Mammary epithelial cell (primary cell): ENCODE results near the gene ABCA4.

Experiments
- CTCF ChIP-seq, 2 donors: IDR thresholded peaks in 1 of 2; conservative IDR thresholded peaks in 1 of 2; 2 replicates each; pipeline ENCODE4 v1.5.1; 2011 to 2012; ENCODE audit warnings: inconsistent platforms in 2 of 2, low read length in 2 of 2, mild to moderate bottlenecking in 2 of 2, control low read depth in 1 of 2, low read depth in 1 of 2; ENCODE audit not compliant: insufficient read depth in 1 of 2; ENCODE audit errors: extremely low read depth in 1 of 2
- EZH2 ChIP-seq: IDR thresholded peaks from 2 replicates; pipeline ENCODE4 v1.6.1; 2012; ENCODE audit warnings: low read length, inconsistent platforms, borderline replicate concordance

- TF ChIP-seq CTCF (conservative IDR thresholded peaks at IDR 0.05 in 1 of 2, IDR thresholded peaks at IDR 0.05 in 1 of 2; ENCODE audit: extremely low read depth in 1 of 2, insufficient read depth in 1 of 2, low read depth in 1 of 2, low read length in 2 of 2) (no peak), EZH2 (no peak)
Observed at GRCh38 chr1:94121411-94121821, 468 bp upstream of the ABCA4 start.
